HCT116 (cell line): ENCODE data around the gene ARL2BP.

Experiments
- ELF1 ChIP-seq: IDR thresholded peaks from 2 replicates; pipeline ENCODE4 v1.6.1; 2012; ENCODE audit warnings: low read depth, borderline replicate concordance
- EZH2 ChIP-seq: fragments of 200-600 bp; sonication (generic); IDR thresholded peaks from 2 replicates; pipeline ENCODE4 v1.6.1; 2017; ENCODE audit warnings: antibody characterized with exemption, mixed run types
- JUND ChIP-seq: IDR thresholded peaks from 2 replicates; pipeline ENCODE4 v1.6.1; 2012
- POLR2A ChIP-seq: IDR thresholded peaks from 2 replicates; pipeline ENCODE4 v1.7.0; 2011; ENCODE audit warnings: borderline replicate concordance; ENCODE audit not compliant: insufficient read depth, insufficient read length; ENCODE audit errors: extremely low read depth
- ZNF274 ChIP-seq: fragments of 200-500 bp; sonication (Bioruptor generic); IDR thresholded peaks from 2 replicates; pipeline ENCODE4 v1.6.1; 2014; ENCODE audit warnings: mild to moderate bottlenecking, low read depth, low read length, inconsistent platforms
- TF ChIP-seq, protein P1 (sequence below), 3 experiments: fragments of 200-600 bp in 1 of 3; sonication (generic) in 1 of 3; IDR thresholded peaks in 2 of 3; conservative IDR thresholded peaks in 1 of 3; 2 replicates each; pipeline ENCODE4 v1.5.1; 2012 to 2017; ENCODE audit warnings: low read depth in 2 of 3, low read length in 2 of 3, antibody characterized with exemption in 1 of 3, borderline replicate concordance in 1 of 3, control low read depth in 1 of 3, mild to moderate bottlenecking in 1 of 3, mixed read lengths in 1 of 3, mixed run types in 1 of 3, moderate library complexity in 1 of 3; ENCODE audit not compliant: insufficient read depth in 1 of 3
- TF ChIP-seq, protein P2 (sequence below): IDR thresholded peaks from 2 replicates; pipeline ENCODE4 v1.6.1; 2012
- TF ChIP-seq, protein P3 (sequence below): IDR thresholded peaks from 2 replicates; pipeline ENCODE4 v1.6.1; 2012; ENCODE audit warnings: low read depth

DNA sequence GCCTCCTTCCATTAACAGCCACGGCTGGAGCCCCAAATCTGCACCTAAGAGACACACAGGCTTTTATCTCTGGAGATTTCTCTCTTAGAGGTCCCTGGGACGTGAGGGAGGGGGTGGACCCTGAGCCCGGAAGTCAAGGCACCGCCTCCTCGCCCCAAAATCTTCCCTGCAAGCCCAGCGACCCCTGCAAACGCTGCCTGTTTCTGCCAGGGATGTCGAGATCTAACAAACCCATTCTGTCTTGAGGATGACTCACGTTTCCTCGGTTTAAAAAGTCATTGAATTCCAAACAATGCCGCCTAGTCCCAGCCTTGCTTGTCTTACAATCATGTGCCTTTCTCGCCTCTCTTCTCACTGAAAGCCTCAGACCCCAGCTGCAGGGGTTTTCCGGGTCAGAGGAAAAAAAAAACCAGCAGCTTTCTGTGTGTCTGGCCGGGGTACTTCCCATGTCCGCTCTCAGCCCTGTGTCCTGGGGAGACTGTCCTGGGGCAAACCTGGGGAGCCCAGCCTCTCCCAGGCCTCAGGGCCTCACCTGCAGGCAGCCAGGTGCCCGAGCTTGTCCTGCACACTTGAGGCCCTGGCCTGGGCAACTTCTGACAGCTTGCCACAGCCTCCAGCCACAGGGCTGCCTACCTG, 15.4 kb downstream of the ARL2BP start:
- TF ChIP-seq EZH2 (no peak), POLR2A (no peak), JUND (no peak), ELF1 (no peak), ZNF274 (no peak)
- TF ChIP-seq, protein P1, sequence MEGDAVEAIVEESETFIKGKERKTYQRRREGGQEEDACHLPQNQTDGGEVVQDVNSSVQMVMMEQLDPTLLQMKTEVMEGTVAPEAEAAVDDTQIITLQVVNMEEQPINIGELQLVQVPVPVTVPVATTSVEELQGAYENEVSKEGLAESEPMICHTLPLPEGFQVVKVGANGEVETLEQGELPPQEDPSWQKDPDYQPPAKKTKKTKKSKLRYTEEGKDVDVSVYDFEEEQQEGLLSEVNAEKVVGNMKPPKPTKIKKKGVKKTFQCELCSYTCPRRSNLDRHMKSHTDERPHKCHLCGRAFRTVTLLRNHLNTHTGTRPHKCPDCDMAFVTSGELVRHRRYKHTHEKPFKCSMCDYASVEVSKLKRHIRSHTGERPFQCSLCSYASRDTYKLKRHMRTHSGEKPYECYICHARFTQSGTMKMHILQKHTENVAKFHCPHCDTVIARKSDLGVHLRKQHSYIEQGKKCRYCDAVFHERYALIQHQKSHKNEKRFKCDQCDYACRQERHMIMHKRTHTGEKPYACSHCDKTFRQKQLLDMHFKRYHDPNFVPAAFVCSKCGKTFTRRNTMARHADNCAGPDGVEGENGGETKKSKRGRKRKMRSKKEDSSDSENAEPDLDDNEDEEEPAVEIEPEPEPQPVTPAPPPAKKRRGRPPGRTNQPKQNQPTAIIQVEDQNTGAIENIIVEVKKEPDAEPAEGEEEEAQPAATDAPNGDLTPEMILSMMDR (IDR thresholded peaks at IDR 0.05 in 2 of 3, conservative IDR thresholded peaks at IDR 0.05 in 1 of 3; ENCODE audit: borderline replicate concordance in 1 of 3, insufficient read depth in 1 of 3, low read depth in 2 of 3, low read length in 2 of 3): no peak
- TF ChIP-seq, protein P2, sequence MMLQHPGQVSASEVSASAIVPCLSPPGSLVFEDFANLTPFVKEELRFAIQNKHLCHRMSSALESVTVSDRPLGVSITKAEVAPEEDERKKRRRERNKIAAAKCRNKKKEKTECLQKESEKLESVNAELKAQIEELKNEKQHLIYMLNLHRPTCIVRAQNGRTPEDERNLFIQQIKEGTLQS: no peak
- TF ChIP-seq, protein P3, sequence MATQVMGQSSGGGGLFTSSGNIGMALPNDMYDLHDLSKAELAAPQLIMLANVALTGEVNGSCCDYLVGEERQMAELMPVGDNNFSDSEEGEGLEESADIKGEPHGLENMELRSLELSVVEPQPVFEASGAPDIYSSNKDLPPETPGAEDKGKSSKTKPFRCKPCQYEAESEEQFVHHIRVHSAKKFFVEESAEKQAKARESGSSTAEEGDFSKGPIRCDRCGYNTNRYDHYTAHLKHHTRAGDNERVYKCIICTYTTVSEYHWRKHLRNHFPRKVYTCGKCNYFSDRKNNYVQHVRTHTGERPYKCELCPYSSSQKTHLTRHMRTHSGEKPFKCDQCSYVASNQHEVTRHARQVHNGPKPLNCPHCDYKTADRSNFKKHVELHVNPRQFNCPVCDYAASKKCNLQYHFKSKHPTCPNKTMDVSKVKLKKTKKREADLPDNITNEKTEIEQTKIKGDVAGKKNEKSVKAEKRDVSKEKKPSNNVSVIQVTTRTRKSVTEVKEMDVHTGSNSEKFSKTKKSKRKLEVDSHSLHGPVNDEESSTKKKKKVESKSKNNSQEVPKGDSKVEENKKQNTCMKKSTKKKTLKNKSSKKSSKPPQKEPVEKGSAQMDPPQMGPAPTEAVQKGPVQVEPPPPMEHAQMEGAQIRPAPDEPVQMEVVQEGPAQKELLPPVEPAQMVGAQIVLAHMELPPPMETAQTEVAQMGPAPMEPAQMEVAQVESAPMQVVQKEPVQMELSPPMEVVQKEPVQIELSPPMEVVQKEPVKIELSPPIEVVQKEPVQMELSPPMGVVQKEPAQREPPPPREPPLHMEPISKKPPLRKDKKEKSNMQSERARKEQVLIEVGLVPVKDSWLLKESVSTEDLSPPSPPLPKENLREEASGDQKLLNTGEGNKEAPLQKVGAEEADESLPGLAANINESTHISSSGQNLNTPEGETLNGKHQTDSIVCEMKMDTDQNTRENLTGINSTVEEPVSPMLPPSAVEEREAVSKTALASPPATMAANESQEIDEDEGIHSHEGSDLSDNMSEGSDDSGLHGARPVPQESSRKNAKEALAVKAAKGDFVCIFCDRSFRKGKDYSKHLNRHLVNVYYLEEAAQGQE: no peak
